ENCODE data around the gene PPP3R2.

GRCh38 chr9:101561740-101562139 lies 33.0 kb downstream of the PPP3R2 start:
- TF ChIP-seq CTCF (IDR thresholded peaks at IDR 0.05; ENCODE audit: low read depth, low read length) (no peak), EZH2phosphoT487 (IDR thresholded peaks at IDR 0.05; ENCODE audit: low read depth) (no peak)
